SK-N-SH (cell line): Measurements from ENCODE around the gene HDHD5. TPM values are rescaled to one million over a fixed set of nuclear protein-coding genes. Genes with fewer than 3 reads are reported as not detected.

ENCODE experiments used
- CTCF ChIA-PET: fragments of 300-600, 350-600 bp; formaldehyde crosslinking; extraction: SDS; loops from one replicate; lab custom pipeline; 2021; lab: Yijun Ruan, JAX
- POLR2A ChIA-PET: fragments of 350-600 bp; sonication (Branson Sonifier 250); formaldehyde crosslinking; extraction: SDS; loops from one replicate; lab custom pipeline; 2020; ENCODE audit warnings: antibody characterized with exemption, inconsistent platforms; lab: Yijun Ruan, JAX
- DNase-seq: peaks from one replicate; pipeline ENCODE4 v3.0.0; 2012
- H2AFZ ChIP-seq: fragments of 200-600 bp; sonication (generic); 2 replicates; pipeline ENCODE4 v1.8.1; 2016; ENCODE audit warnings: antibody characterized with exemption, mild to moderate bottlenecking, low read depth
- H3F3A ChIP-seq: fragments of 200-600 bp; sonication (generic); replicated peaks from 2 replicates; pipeline ENCODE3; 2016; ENCODE audit warnings: antibody characterized with exemption, mild to moderate bottlenecking; ENCODE audit not compliant: insufficient read depth
- H3K27ac ChIP-seq, 2 experiments: fragments of 200-500 bp in 1 of 2; fragments of 200-600 bp in 1 of 2; sonication (Bioruptor generic) in 1 of 2; sonication (generic), shearing (Covaris generic) in 1 of 2; 2 replicates each; pipeline versions ENCODE4 v1.5.1 to v1.6.1; 2014 to 2016; ENCODE audit warnings: low read depth in 2 of 2, inconsistent platforms in 1 of 2, low read length in 1 of 2, mild to moderate bottlenecking in 1 of 2, mixed read lengths in 1 of 2
- H3K27me3 ChIP-seq: fragments of 200-600 bp; sonication (generic), shearing (Covaris generic); 2 replicates; pipeline ENCODE4 v1.6.1; 2016; ENCODE audit warnings: mixed run types; ENCODE audit not compliant: insufficient read depth
- H3K36me3 ChIP-seq, 2 experiments: fragments of 200-500 bp in 1 of 2; fragments of 200-600 bp in 1 of 2; sonication (Bioruptor generic) in 1 of 2; sonication (generic) in 1 of 2; replicated peaks in 1 of 2; 2 replicates each; pipeline versions ENCODE3 to v1.5.1; 2014 to 2016; ENCODE audit warnings: low read length in 1 of 2, mild to moderate bottlenecking in 1 of 2; ENCODE audit not compliant: insufficient read depth in 2 of 2, control insufficient read depth in 1 of 2
- H3K4me1 ChIP-seq, 2 experiments: fragments of 200-500 bp in 1 of 2; fragments of 200-600 bp in 1 of 2; sonication (Bioruptor generic) in 1 of 2; sonication (generic), shearing (Covaris generic) in 1 of 2; 2 replicates each; pipeline versions ENCODE4 v1.5.1 to v1.6.1; 2014 to 2016; ENCODE audit warnings: low read depth in 1 of 2, low read length in 1 of 2, mixed run types in 1 of 2; ENCODE audit not compliant: insufficient read depth in 2 of 2, control insufficient read depth in 1 of 2
- H3K4me2 ChIP-seq: fragments of 200-600 bp; sonication (generic), shearing (Covaris generic); 2 replicates; pipeline ENCODE4 v1.6.1; 2017; ENCODE audit warnings: mixed run types
- H3K4me3 ChIP-seq, 2 experiments: fragments of 200-500 bp in 1 of 2; fragments of 200-600 bp in 1 of 2; sonication (Bioruptor generic) in 1 of 2; sonication (generic), shearing (Covaris generic) in 1 of 2; 2 replicates each; pipeline versions ENCODE4 v1.5.1 to v1.8.1; 2014 to 2016; ENCODE audit warnings: low read depth in 2 of 2, inconsistent platforms in 1 of 2, low read length in 1 of 2, mild to moderate bottlenecking in 1 of 2, mixed read lengths in 1 of 2, moderate library complexity in 1 of 2
- H3K79me2 ChIP-seq: fragments of 200-600 bp; sonication (generic); 2 replicates; pipeline ENCODE4 v1.8.1; 2017; ENCODE audit warnings: mild to moderate bottlenecking; ENCODE audit not compliant: insufficient read depth
- H3K9ac ChIP-seq: fragments of 200-600 bp; sonication (generic); 2 replicates; pipeline ENCODE4 v1.6.1; 2017; ENCODE audit warnings: mixed run types
- H3K9me2 ChIP-seq: fragments of 200-600 bp; sonication (generic); 2 replicates; pipeline ENCODE4 v1.6.1; 2017; ENCODE audit warnings: mixed run types
- H3K9me3 ChIP-seq: fragments of 200-600 bp; sonication (generic); 2 replicates; pipeline ENCODE4 v1.6.1; 2017; ENCODE audit warnings: mixed run types, mild to moderate bottlenecking, moderate library complexity
- H4K20me1 ChIP-seq: fragments of 200-600 bp; sonication (generic); 2 replicates; pipeline ENCODE4 v1.6.1; 2017; ENCODE audit warnings: mild to moderate bottlenecking, mixed run types; ENCODE audit not compliant: insufficient read depth
- CHD2 ChIP-seq: fragments of 150-350 bp; IDR thresholded peaks from 2 replicates; pipeline ENCODE4 v1.6.1; 2018; ENCODE audit warnings: low read length; ENCODE audit not compliant: partially characterized antibody
- CTCF ChIP-seq: fragments of 200-600 bp; sonication (generic); IDR thresholded peaks from 2 replicates; pipeline ENCODE4 v1.6.1; 2017; ENCODE audit warnings: antibody characterized with exemption, mild to moderate bottlenecking, moderate library complexity
- EP300 ChIP-seq, 2 experiments: IDR thresholded peaks; 2 replicates each; pipeline versions ENCODE4 v1.4.0 to v1.6.1; 2012; ENCODE audit warnings: borderline replicate concordance in 1 of 2, low read depth in 1 of 2, low read length in 1 of 2
- EZH2phosphoT487 ChIP-seq: fragments of 200-600 bp; sonication (generic); IDR thresholded peaks from 2 replicates; pipeline ENCODE4 v1.6.1; 2017; ENCODE audit warnings: low read depth, mixed run types, mild to moderate bottlenecking, antibody characterized with exemption, moderate library complexity, borderline replicate concordance
- FOSL2 ChIP-seq: IDR thresholded peaks from 2 replicates; pipeline ENCODE4 v1.4.0; 2012; ENCODE audit warnings: low read depth, mild to moderate bottlenecking, moderate library complexity, borderline replicate concordance
- FOXJ3 ChIP-seq: sonication (generic); formaldehyde crosslinking; IDR thresholded peaks from 2 replicates; pipeline ENCODE4 v1.5.1; 2020; ENCODE audit warnings: mild to moderate bottlenecking, missing genetic modification reagents
- NFIC ChIP-seq: IDR thresholded peaks from 2 replicates; pipeline ENCODE4 v1.4.0; 2012; ENCODE audit warnings: borderline replicate concordance
- PBX3 ChIP-seq: IDR thresholded peaks from 2 replicates; pipeline ENCODE4; 2012
- POLR2AphosphoS5 ChIP-seq: IDR thresholded peaks from 2 replicates; pipeline ENCODE4 v1.6.1; 2012; ENCODE audit warnings: low read depth, low read length
- RAD21 ChIP-seq: IDR thresholded peaks from 2 replicates; pipeline ENCODE4 v1.6.1; 2012; ENCODE audit warnings: mild to moderate bottlenecking, low read length
- RCOR1 ChIP-seq: fragments of 150-350 bp; IDR thresholded peaks from 2 replicates; pipeline ENCODE4 v1.6.1; 2017; ENCODE audit warnings: antibody characterized with exemption, low read length
- SMC3 ChIP-seq: IDR thresholded peaks from 2 replicates; pipeline ENCODE4 v1.6.1; 2012; ENCODE audit warnings: low read depth, low read length, improper control_type of control experiment
- TAF1 ChIP-seq: IDR thresholded peaks from 2 replicates; pipeline ENCODE4 v1.6.1; 2012; ENCODE audit warnings: low read depth, mild to moderate bottlenecking, low read length, moderate library complexity, borderline replicate concordance
- USF1 ChIP-seq: IDR thresholded peaks from 2 replicates; pipeline ENCODE4 v1.4.0; 2012; ENCODE audit warnings: low read depth, borderline replicate concordance
- USF2 ChIP-seq: fragments of 150-350 bp; IDR thresholded peaks from 2 replicates; pipeline ENCODE4 v1.6.1; 2017; ENCODE audit warnings: antibody characterized with exemption, low read length, low read depth, borderline replicate concordance
- ZBTB33 ChIP-seq: IDR thresholded peaks from 2 replicates; pipeline ENCODE4 v1.4.0; 2012; ENCODE audit warnings: low read depth, borderline replicate concordance
- WGBS: methylation state at CpG from one replicate; pipeline ENCODE4 v1.1.6; 2017; ENCODE audit warnings: low lambda C conversion rate; 5-methylcytosine and 5-hydroxymethylcytosine counted together
- polyA plus RNA-seq, 3 experiments: library from polyadenylated mRNA; depleted of rRNA; stranded (reverse); fragments of >200 nt; gene quantifications; 2 replicates each; pipeline ENCODE4 v1.2.3, GENCODE V29; 2012

Gene HDHD5
- polyA plus RNA-seq, 1 of the 3 experiments (the other 2 are of a cell fraction), result 43.3 TPM

GRCh38 chr22:17159504-17159951, 451 bp upstream of the HDHD5 start (continued):
- TF ChIP-seq CTCF (no peak), POLR2AphosphoS5 (no peak; the same call in 1 of the 2 replicates), RAD21 (no peak), EZH2phosphoT487 (no peak), SMC3 (no peak), PBX3 (no peak), EP300 (IDR thresholded peaks at IDR 0.05; ENCODE audit: borderline replicate concordance in 1 of 2, low read depth in 1 of 2, low read length in 1 of 2) (no peak), USF1 (peak; percentile 43; the same call in 1 of the 2 replicates), NFIC (no peak), ZBTB33 (no peak), RCOR1 (no peak), USF2 (no peak), CHD2 (no peak)
- TF ChIP-seq, all 33 proteins: peak for 5

GRCh38 chr22:17158176-17158567, 905 bp downstream of the HDHD5 start:
- H3K4me1 ChIP-seq, result peaks cover 0 to 9% of the 10 kb centered on the region in 2 experiments; a peak in 1 of 4 replicates
- H3K9me3 ChIP-seq, result no peaks in the 10 kb centered on the region
- peak overlapping the region; percentile 62 to 90 for H3K4me3 ChIP-seq
- H3F3A ChIP-seq, result peaks cover 6% of the 10 kb centered on the region
- H3K9ac ChIP-seq, result peak overlapping the region; percentile 76
- 0 out of 2 replicates have a peak, but pooled peaks have one; percentile 9 for TF ChIP-seq FOXJ3 (CRISPR knock-in tag)
- TF ChIP-seq FOSL2, result no peak
- no peak for TF ChIP-seq ZBTB33
- no peak for TF ChIP-seq RCOR1
- TF ChIP-seq TAF1, result no peak
- no peak for TF ChIP-seq EZH2phosphoT487
- TF ChIP-seq, all 33 proteins: peak for 1
- peak overlapping the region; percentile 93 for H3K4me2 ChIP-seq
- peaks cover 22% of the 10 kb centered on the region for H4K20me1 ChIP-seq
- ChIA-PET CTCF (interaction anchor here (0.6 to 7.5 kb wide), 4 partner anchors 10 to 343 kb away, joined by 3 to 96 read pairs (median 10); no protein-coding TSS in a partner anchor), POLR2A (interaction anchor here (1.4 kb wide), 1 partner anchor 14 kb away, joined by 6 read pairs; no protein-coding TSS in a partner anchor)
- H3K27me3 ChIP-seq, result no peaks in the 10 kb centered on the region
- WGBS, result 54% methylated on average over 17 of the region's 17 CpGs
- H3K27ac ChIP-seq, result peak overlapping the region; percentile 80 to 82
- H2AFZ ChIP-seq, result peak overlapping the region; percentile 61
- no peaks in the 10 kb centered on the region for H3K9me2 ChIP-seq
- DNase-seq, result no peak
- no peaks in the 10 kb centered on the region for H3K36me3 ChIP-seq
- H3K79me2 ChIP-seq, result peaks cover 56% of the 10 kb centered on the region
